ENCODE measurements around the gene SHC1.

Gene SHC1, protein sequence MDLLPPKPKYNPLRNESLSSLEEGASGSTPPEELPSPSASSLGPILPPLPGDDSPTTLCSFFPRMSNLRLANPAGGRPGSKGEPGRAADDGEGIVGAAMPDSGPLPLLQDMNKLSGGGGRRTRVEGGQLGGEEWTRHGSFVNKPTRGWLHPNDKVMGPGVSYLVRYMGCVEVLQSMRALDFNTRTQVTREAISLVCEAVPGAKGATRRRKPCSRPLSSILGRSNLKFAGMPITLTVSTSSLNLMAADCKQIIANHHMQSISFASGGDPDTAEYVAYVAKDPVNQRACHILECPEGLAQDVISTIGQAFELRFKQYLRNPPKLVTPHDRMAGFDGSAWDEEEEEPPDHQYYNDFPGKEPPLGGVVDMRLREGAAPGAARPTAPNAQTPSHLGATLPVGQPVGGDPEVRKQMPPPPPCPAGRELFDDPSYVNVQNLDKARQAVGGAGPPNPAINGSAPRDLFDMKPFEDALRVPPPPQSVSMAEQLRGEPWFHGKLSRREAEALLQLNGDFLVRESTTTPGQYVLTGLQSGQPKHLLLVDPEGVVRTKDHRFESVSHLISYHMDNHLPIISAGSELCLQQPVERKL

DNA sequence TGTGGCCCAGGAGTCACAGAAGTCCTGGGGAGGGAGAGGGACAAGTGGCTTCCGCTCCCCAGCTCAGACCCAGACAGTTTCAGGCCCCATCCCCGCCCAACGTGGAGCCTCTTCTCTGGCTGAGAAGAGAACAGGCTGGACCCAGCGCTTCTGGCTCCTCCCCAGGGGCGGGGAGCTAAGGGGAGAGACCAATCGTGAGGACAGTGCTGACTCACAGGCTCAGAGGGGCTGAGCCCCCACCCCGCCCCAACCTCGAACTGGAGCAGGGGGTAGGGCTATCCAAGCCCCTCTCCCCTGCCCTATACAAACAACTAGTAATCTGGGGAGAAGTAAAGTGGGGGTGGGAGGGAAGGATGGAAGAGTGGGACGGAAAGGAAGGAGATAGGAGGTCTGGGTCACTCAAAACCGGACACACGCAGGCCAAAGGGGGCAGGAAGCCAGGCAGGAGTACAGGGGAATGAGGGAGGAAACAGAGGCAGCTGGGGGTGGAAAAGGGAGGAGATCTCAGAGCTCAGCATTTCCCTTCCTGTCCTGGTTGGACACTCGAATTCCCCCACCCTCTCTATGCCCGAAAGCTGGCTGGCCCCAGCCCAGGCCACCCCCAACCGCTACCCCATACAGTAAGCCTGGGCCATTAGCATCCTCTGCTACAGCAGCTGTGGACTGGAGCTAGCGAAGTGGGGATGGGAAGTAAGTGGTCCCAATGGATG is at the start of gene SHC1:
SHC1 (minus strand) TSS at position 117 of the 710 bp plus-strand sequence. CDS start 221 bp downstream, outside the sequence.
- no peak for DNase-seq (ENCODE audit: extremely low read depth in 1 of 2, low read depth in 1 of 2)

DNA sequence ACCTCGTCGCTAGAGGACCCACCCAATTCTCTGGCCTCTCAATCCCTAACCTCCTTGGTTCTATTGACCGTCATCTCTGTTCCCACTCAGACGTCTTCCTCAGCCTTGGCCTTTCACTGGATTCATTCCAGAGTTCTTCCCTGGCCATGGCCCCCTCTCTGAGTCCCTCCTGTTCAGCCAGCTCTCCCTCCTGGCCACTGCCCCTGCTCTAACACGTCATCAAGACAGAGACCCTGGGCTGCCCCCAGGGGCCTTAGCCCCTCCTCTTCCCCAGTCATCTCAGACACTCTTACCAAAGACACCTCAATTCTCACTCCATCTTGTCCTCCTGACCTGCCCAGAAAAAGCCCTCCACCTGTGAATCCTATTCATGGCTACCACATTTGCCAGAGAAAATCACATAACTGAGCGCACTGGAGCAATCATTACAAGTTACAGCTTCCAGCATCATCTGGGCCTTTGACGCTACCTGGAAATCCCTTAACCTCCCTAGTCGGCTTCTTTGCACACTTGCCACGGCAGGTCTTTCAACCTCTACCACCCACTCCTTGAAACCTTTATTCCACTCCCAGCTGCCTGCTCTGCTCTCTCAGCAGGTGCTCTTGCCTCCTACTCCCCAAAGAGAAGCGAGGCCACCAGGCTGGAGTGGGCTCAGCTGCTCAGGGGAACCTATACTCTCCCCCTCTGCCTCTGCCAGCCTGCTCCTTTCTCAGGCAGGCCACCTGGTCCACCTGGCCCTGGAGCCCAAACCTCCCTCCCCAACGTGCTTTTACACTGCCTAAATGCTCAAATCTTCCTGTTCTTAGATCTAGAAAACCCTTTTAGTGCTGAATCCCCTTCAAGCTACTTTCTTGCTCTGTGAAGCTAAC is 49.1 kb upstream of the SHC1 start:
- DNase-seq (ENCODE audit: extremely low read depth in 1 of 2, low read depth in 1 of 2): no peak

DNA sequence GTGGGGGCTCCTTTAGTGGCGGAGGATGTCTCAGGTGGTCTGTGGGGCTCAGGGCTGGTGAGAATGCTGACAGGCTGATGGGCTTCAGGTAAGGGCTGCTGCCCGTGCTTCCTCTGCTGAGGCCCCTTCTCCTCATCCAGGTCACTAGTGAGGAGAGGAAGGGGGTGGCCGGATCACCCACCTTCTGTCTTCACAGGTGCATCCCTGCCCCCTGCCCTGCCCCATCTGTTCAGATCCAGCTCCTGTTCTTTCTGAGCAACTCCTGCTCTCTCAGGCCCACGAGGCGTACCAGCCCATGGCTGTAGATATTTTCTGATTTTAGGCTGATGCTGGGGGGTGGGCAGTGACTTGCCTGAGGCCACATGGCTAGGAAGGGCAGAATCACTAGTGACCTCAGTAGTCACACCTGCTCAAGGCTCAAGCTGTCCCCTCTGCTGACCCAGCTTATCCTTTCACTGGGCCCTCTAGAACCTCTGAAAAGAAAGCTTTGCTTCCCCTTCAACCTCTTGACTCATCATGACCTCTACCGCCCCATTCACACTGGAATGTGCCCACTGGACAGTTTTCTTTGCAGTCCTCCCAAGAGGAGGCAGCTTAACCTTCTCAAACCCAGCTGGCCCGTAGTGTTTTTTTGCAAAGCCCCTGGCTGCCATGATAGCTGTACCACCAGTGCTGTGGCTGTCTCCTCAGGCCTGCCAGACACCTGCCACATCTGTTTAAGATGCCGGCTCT is 48.2 kb upstream of the SHC1 start:
- DNase-seq (ENCODE audit: extremely low read depth in 1 of 2, low read depth in 1 of 2): no peak

- DNase-seq (ENCODE audit: extremely low read depth in 1 of 2, low read depth in 1 of 2): no peak
Observed at GRCh38 chr1:155017946-155018316, 47.4 kb upstream of the SHC1 start.

GRCh38 chr1:155017041-155017945 is 46.7 kb upstream of the SHC1 start:
- DNase-seq (ENCODE audit: extremely low read depth in 1 of 2, low read depth in 1 of 2): peak; percentile 65 to 81

DNA sequence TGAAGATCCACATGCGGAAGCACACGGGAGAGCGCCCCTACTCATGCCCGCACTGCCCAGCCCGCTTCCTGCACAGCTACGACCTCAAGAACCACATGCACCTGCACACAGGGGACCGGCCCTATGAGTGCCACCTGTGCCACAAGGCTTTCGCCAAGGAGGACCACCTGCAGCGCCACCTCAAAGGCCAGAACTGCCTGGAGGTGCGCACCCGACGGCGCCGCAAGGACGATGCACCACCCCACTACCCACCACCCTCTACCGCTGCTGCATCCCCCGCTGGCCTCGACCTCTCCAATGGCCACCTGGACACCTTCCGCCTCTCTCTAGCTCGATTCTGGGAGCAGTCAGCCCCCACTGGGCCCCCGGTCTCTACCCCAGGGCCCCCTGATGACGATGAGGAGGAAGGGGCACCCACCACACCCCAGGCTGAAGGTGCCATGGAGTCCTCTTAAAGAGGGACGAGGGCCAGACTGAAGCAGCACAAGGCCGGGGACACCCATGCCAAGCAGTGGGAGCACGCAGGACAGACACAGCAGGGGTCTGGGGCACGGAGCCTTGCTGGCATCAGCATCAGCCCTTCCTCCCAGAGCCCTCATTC is 45.8 kb upstream of the SHC1 start:
- DNase-seq (ENCODE audit: extremely low read depth in 1 of 2, low read depth in 1 of 2): no peak

- DNase-seq (ENCODE audit: extremely low read depth in 1 of 2, low read depth in 1 of 2): no peak
Observed at GRCh38 chr1:155015527-155016230, 45.1 kb upstream of the SHC1 start.

- DNase-seq (ENCODE audit: extremely low read depth in 1 of 2, low read depth in 1 of 2): no peak
Observed at GRCh38 chr1:155014709-155015508, 44.4 kb upstream of the SHC1 start.

DNA sequence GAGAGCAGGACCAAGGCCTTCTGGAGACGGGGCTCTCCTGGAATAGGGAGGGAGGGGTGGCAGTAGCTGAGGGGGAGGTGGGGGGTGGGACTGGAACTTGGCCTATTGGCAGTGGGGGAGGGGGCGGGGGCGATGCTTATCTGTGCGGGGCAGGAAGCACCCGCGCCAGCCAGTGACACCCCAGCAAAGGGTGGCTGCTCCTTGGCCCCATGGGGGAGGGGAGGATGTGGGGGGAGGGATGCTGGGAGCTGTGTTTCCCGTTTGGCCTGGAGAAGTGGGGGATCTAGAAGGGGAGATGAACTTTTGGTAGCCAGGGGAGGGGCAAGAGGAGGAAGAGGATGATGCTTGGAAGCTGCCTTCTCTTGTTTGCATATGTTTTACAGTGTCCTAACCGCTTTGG is 43.1 kb upstream of the SHC1 start:
- no peak for DNase-seq (ENCODE audit: extremely low read depth in 1 of 2, low read depth in 1 of 2)

- no peak for DNase-seq (ENCODE audit: extremely low read depth in 1 of 2, low read depth in 1 of 2)
Observed at GRCh38 chr1:155012776-155013602, 42.4 kb upstream of the SHC1 start.

DNA sequence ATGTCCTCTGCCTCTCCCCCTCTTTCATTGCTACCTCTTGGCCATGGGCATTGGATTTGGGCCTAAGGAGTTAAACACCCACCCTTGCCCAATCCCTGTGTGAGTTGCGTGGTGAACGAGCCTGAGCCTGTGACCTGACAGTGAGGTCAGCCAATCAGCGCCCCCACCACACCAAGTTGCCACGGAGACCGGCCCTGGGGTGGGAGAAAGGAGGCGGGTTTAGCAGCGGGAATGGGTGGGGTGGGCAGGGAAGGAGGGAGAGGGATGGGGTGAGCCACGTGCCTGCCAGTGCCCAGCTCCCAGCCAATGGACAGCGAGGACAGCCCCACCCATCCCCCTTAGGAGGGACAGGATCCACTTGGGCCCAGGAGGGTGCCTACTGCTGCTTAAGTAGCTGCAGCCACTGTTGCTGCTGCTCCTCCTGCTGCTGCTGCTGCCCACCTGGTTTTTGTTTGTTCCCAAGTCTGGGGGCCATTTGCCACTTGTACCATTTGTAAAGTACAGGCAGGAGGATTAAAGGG is 41.5 kb upstream of the SHC1 start:
- DNase-seq (ENCODE audit: extremely low read depth in 1 of 2, low read depth in 1 of 2): no peak

DNA sequence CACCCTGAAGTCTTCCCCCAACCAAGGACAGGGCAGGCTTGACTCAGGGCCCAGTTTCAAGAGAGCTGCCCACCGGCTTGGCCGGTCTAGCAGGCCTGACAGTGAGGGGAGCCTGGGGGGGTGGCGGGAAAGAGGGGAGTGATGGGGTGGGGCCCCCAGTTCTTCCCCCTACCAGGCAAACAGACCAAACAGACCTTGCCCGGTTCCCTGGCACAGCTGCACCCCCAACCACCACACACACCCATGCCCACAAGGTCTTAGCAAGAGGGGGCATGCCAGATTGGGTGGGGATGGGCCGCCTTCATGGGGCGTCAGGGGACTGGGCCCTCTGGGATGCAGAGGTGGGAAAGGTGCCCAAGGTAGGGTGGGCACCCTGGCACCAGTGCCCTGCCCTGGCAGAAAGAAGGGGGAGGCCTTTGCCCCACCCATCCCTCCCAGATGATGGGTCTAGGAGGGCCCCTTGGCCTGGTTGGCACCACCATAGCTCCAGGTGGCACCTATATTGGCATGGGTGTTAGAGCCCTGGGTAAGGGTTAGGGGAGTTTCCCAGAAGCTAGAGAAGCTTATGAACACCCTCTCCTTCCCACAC is 41.0 kb upstream of the SHC1 start:
- no peak for DNase-seq (ENCODE audit: extremely low read depth in 1 of 2, low read depth in 1 of 2)

DNA sequence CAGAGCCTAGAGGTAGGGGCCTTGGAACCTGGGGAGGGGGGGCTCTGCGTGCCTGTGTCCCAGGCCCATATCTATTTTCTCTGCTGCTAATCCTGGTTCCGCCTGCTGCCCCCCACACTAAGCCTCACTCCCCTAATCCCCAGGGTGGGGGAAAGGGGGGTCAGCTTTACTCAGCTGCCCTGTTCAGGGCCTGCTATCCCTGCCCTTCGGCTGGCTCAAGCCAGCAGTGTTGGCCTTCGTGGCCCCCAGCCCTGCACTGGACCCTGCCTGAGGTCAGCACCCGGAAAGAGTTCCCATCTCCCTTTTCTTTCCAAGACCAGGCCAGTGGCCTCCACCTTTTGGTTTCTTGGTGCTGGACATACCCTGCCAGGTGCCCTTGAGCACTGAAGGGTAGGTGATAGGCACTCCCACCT is 40.5 kb upstream of the SHC1 start:
- no peak for DNase-seq (ENCODE audit: extremely low read depth in 1 of 2, low read depth in 1 of 2)

DNA sequence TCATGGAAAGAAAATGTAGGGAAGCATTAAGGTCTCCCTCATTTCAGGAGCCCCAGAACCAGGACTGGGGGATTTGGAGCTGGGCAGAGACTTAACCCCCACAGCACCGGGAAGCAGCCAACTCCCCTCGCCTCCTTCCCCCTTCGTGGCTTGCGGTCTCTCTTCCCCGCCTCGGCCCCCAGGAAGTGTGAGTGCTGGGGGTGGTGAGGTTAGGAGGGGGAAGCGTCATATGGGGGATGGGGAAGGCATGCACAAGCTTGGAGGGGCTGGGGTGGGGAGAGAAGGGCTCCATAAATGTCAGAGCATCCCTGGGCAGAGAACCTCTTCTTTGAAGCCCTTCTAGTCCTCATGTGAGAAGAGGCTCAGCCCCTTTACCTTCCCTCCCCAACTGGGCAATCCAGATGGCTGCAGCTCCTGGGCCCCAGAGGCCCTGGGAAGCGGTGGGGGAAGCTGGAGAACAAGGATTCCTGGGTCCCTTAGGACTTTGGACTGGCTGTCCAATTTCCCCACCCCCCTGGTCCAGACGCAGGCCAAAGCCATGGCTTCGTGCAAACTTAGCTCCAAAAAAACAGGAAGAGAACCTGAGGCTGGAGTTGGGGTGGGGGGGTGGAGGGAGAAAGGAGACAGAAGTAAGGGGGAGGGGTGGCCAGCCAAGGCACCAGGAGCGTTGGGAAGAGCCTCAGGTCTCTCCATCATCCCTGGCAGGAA is 39.8 kb upstream of the SHC1 start:
- DNase-seq (ENCODE audit: extremely low read depth in 1 of 2, low read depth in 1 of 2): no peak

GRCh38 chr1:155009742-155010141 is 39.2 kb upstream of the SHC1 start:
- DNase-seq (ENCODE audit: extremely low read depth in 1 of 2, low read depth in 1 of 2): no peak
